Kidney epithelial cell (primary cell): ENCODE data around the gene CRISP3. TPM values are rescaled to one million over a fixed set of nuclear protein-coding genes. Genes with fewer than 3 reads are reported as not detected.

ENCODE experiments used
- DNase-seq: peaks from one replicate; pipeline ENCODE4 v3.0.0-alpha.2; 2010; ENCODE audit warnings: low read depth
- H3K27me3 ChIP-seq: 2 replicates; pipeline ENCODE4 v1.6.0; 2011; ENCODE audit warnings: low read length; ENCODE audit not compliant: control insufficient read depth, insufficient read depth
- H3K36me3 ChIP-seq: 2 replicates; pipeline ENCODE4 v1.5.1; 2011; ENCODE audit warnings: low read length; ENCODE audit not compliant: control insufficient read depth, insufficient read depth
- H3K4me3 ChIP-seq: 2 replicates; pipeline ENCODE4 v1.5.1; 2011; ENCODE audit warnings: low read depth, mild to moderate bottlenecking, control low read depth, low read length
- total RNA-seq: library from RNA; depleted of rRNA; stranded (reverse); fragments of >200 nt; gene quantifications from 2 replicates; pipeline ENCODE4 v1.2.3, GENCODE V29; 2015
- TF ChIP-seq, protein P1 (sequence below): IDR thresholded peaks from 2 replicates; pipeline ENCODE4 v1.5.1; 2011; ENCODE audit warnings: mild to moderate bottlenecking, moderate library complexity, low read length, control low read depth, inconsistent platforms; ENCODE audit not compliant: insufficient read depth, poor library complexity, severe bottlenecking

The CRISP3 gene
- total RNA-seq, 1 donor from 2014 or later, result not detected

DNA sequence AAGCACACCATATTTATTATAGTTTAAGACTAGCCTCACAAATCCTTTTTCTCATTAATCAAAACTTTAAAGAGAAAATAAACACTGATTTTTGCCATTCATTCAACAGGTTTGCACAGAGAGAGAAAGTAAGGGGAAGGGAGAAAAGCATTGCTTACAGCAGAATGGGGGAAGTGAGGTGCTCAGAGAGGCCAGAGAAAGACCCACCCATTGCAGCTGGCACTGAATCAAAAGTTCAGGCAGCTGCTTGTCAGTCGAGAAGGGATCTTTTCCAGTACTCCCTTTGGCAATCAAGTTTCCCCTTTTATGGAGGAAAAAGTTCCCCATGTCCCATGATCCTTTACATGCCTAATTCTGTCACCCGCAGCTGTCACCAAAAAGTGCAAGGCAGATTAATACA, 22.9 kb downstream of the CRISP3 start:
- no peak overlapping the region for H3K4me3 ChIP-seq
- DNase-seq, result no peak
- TF ChIP-seq, protein P1, sequence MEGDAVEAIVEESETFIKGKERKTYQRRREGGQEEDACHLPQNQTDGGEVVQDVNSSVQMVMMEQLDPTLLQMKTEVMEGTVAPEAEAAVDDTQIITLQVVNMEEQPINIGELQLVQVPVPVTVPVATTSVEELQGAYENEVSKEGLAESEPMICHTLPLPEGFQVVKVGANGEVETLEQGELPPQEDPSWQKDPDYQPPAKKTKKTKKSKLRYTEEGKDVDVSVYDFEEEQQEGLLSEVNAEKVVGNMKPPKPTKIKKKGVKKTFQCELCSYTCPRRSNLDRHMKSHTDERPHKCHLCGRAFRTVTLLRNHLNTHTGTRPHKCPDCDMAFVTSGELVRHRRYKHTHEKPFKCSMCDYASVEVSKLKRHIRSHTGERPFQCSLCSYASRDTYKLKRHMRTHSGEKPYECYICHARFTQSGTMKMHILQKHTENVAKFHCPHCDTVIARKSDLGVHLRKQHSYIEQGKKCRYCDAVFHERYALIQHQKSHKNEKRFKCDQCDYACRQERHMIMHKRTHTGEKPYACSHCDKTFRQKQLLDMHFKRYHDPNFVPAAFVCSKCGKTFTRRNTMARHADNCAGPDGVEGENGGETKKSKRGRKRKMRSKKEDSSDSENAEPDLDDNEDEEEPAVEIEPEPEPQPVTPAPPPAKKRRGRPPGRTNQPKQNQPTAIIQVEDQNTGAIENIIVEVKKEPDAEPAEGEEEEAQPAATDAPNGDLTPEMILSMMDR, result no peak
- no peaks in the 10 kb centered on the region for H3K27me3 ChIP-seq
- H3K36me3 ChIP-seq, result no peaks in the 10 kb centered on the region

DNA sequence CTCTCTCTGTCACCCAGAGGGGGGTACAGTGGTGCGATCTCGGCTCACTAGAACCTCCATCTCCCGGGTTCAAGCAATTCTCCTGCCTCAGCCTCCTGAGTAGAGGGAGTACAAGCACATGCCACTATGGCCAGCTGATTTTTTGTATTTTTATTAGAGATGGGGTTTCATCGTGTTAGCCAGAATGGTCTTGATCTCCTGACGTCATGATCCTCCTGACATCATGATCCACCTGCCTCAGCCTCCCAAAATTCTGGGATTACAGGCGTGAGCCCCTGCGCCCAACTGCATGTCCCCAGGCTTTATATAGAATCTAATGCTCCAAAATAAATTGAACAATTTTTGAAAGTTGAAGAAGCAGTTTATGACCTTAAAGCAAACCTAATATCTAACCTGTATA, 23.8 kb downstream of the CRISP3 start:
- Histone ChIP-seq H3K36me3 (no peaks in the 10 kb centered on the region), H3K4me3 (no peak overlapping the region), H3K27me3 (no peaks in the 10 kb centered on the region)
- TF ChIP-seq, protein P1, result no peak
- no peak for DNase-seq

DNA sequence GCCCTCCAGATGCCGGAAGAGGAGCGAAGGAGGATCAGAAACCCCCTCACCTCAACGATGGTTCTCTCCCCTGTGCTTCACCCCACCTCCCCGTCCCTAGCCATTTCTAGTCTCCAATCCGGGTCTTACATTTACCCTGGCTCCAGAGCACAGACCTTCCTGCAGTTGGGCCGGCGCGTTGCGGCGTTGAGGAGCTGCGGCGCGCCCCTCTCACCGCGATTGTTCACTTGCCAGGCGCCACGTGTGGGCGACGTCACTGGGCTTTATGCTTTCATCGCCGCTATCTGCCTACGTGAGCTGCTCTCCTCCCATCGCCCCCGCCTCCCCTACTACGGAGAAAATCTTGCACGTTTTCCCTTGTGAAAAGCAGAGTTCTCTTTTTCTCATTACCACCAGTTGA, 30.8 kb downstream of the CRISP3 start, which contains the start of gene CRISP2:
Gene CRISP2 (minus strand): TSS at position 198 of the 400 bp plus-strand sequence. CDS start 4,347 bp downstream, outside the sequence.
- no peaks in the 10 kb centered on the region for H3K36me3 ChIP-seq
- H3K27me3 ChIP-seq, result peaks cover 4% of the 10 kb centered on the region
- TF ChIP-seq, protein P1, result no peak
- no peak for DNase-seq
- H3K4me3 ChIP-seq, result peak within 1 kb of the TSS; percentile 2

DNA sequence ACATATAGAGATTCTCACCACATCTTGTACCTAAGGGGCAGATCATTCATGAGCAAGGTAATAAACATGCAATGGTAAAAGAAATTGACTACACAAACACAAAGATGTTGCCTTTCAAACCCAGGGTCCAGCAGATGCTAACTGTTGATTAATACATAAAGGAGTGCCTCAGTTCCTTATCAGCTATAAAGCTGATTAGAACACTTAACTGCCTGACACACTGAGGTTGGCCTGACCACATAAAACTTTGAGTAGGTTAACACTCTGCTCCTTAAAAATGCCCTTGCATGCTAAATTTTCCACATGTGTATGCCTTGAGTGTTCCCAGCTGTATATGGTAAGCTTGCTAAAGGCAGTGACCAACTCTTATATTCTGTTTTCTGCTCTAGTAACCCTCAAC, 45.7 kb downstream of the CRISP3 start:
- TF ChIP-seq, protein P1, result no peak
- DNase-seq, result no peak
- no peaks in the 10 kb centered on the region for H3K27me3 ChIP-seq
- no peaks in the 10 kb centered on the region for H3K36me3 ChIP-seq
- no peak overlapping the region for H3K4me3 ChIP-seq

DNA sequence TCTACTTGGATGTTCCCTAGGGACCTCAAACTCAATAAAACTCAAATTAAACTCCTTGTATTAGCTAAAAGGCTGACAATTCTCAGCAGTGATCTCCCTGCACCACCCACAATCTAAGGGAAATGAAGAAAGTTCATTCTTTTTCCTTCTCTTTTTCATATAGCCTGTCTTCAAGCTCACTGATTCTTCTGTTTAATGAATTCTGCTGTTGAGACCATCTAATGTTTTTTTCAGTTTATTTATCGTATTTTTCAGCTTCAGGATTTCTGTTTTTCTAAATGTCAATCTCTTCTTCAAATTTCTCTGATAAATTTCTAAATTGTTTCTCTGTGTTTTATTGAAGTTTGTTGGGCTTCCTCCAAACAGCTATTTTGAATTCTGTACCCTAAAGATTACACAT, 50.7 kb downstream of the CRISP3 start:
- TF ChIP-seq, protein P1, result no peak
- Histone ChIP-seq H3K4me3 (no peak overlapping the region), H3K27me3 (no peaks in the 10 kb centered on the region), H3K36me3 (no peaks in the 10 kb centered on the region)
- no peak for DNase-seq

DNA sequence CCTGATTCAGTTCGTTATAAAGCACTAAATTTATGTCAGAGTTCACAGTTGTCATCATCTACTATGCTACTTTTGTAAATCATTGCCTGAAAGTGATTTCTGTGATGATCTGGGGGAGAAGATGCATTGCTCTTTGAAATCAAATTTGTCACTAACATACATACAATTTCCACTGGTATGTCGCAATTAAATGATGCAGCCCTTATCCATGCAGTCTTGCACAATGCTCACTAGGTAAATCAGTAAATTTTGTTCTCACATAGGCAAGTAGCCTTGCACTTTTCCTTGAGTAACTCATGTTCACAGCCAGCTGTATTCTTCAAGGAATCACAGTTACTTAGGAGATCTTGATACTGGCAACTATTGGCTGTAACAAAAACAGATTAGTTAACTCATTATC, 51.7 kb downstream of the CRISP3 start:
- TF ChIP-seq, protein P1, result no peak
- no peak for DNase-seq
- no peak overlapping the region for H3K4me3 ChIP-seq
- no peaks in the 10 kb centered on the region for H3K27me3 ChIP-seq
- no peaks in the 10 kb centered on the region for H3K36me3 ChIP-seq
